Stimulated activated CD8-positive, alpha-beta memory T cell treated with anti-CD3 and anti-CD28 coated beads, Interleukin-15, amount 100 ng/mL, for 4 hours (primary cell): ENCODE results near the gene SLC25A40.
"Not testable (repeated sequence)": the region's sequence is repeated elsewhere in the genome, so short reads cannot be mapped to it uniquely, and the experiment has no call there.

Experiments
- DNase-seq, 2 donors: peaks; one replicate each; pipeline ENCODE4 v3.0.0-alpha.2; 2020; ENCODE audit warnings: low read depth in 2 of 2

The SLC25A40 gene

GRCh38 chr7:87876040-87876868, at the start of gene SLC25A40, which contains the start of gene DBF4:
Gene SLC25A40, minus strand, starts transcription at chr7:87876360. Its CDS starts 17,633 bp downstream, at chr7:87858727.
Gene DBF4, plus strand, starts transcription at chr7:87876493. Its CDS starts 240 bp downstream, at chr7:87876733.
- DNase-seq = peak; percentile 87 to 93

GRCh38 chr7:87922759-87923395, 46.7 kb upstream of the SLC25A40 start:
- DNase-seq = not testable (repeated sequence)

GRCh38 chr7:87920578-87920977, 44.4 kb upstream of the SLC25A40 start:
- DNase-seq = no peak

- DNase-seq = no peak
These were observed 43.7 kb upstream of the SLC25A40 start for GRCh38 chr7:87919875-87920274.

GRCh38 chr7:87918740-87919139, 42.6 kb upstream of the SLC25A40 start:
- no peak for DNase-seq

DNA sequence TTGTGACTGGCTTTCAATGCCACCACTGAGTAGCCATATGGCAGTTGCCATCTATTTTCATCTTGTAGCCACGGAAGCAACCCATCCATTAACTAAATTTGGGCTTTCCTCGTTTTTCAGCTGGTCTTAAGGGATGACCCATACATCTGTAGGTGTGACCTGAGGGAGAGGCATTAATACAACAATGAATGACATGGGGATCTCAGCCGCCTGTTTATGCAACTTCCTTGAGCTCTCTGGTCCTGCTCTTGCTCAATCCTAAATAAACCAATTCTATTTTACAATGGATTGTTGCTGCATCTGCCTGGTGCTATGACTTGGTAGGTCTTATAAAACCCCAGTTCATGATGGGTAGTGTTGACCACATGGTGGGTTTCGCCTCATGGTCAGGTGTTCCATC, 36.0 kb upstream of the SLC25A40 start:
- DNase-seq = no peak

DNA sequence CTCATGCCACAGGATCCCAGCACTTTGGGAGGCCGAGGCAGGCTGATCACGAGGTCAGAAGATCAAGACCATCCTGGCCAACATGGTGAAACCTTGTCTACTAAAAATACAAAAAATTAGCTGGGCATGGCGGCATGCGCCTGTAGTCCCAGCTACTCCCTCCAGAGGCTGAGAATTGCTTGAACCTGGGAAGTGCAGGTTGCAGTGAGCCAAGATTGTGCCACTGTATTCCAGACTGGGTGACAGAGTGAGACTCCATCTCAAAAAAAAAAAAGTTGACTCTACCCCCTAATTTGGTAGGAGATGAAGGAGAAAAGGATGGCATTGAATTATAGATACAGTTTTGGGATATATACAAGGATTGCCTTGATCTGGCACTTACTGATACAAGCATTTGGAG, 32.7 kb upstream of the SLC25A40 start:
- not testable (repeated sequence) for DNase-seq

- DNase-seq = not testable (repeated sequence)
These were observed 31.2 kb upstream of the SLC25A40 start for GRCh38 chr7:87907136-87907906.

GRCh38 chr7:87899255-87899654, 23.1 kb upstream of the SLC25A40 start:
- DNase-seq = no peak

DNA sequence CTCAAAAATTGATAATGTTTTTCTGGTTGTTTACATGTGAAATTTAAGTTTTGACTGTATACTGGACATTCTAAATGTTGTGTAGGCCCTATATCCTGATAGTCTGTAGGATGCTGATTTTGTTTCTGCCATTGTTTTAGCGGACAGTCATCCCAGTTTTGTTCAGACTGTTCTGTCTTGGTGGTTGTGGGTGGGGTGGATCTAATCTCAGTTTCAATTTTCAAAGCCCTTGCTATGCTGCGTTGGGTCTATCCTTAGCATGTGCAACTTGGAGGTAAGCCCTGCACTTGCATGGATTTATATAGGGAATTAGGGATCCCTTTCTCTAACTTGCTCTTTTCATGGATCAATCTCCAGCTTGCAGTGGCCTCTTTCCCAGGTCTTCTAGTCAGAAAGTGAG, 19.2 kb upstream of the SLC25A40 start:
- no peak for DNase-seq

- no peak for DNase-seq
These were observed 10.7 kb upstream of the SLC25A40 start for GRCh38 chr7:87886875-87887274.

DNA sequence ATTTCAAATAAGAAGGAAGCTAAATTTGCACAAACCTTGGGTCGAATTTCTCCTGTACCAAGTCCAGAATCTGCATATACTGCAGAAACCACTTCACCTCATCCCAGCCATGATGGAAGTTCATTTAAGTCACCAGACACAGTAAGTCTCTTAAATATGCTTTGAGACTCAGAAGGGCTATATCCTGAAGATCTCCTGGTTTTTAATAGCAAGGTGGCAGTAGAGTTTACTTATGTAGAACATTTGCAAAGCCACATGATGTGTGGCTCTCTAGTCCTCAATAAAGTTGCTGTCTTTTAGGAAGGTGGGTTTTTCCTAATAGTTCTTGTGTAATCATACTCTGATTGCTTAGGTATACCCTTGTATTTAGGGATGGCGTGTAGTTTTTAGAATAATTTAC, 8.9 kb upstream of the SLC25A40 start:
- no peak for DNase-seq

- no peak for DNase-seq
These were observed 6.2 kb upstream of the SLC25A40 start for GRCh38 chr7:87882151-87882937.

DNA sequence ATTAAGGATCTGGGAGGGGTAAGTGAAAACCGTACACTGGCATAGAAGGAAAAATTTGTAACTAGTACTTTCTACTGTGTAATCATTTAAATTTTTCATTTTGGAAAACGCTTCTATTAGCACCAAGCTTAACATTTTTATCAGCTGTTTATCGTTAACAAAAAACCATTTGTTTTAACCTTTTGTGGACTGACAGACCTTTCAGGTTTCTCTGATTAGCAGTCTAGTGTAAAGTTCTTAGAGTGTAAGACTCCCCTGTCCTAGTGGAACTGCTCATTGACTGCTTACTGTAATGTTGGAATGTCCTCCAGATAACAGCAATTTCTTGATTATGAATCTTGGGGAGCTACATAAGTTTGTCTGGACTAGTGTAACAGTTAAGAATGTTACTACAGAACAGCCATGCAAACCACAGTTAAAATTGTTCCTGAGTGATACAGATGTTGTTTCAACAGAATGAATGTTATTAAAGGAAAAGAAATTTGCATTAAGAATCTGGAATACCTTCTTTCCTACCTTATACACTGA, 2.1 kb upstream of the SLC25A40 start:
- no peak for DNase-seq

DNA sequence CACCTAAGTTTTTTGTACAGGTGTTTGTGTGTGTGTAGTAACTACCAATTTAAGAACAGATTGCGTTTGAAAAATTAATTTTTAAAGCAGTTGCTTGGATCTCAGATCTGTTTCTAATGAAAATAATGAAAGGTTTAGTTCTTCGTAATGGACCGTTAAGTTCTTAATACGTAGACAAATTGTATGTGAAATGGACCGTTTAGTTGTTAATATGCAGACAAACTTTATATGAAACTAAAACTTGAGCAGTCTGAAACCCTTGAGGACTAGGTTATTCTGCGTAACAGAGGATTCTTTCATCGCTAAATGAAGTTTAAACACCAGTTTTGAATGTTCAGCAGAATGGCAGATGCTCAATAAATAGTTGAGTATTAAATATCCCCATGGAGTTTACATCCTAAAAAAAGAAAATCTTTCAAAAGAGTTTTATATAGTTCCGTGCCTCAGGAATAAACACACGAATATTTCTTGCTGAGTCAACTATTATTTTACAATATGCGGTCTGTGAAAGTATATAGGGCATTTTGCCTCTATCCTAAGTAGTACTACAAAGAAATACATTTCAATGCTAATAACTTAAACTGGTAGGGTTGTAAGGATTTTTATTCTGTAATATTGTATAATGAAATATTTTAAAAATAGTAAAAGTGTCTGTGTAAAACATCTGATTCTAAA, 1.3 kb upstream of the SLC25A40 start:
- no peak for DNase-seq

- peak in 1 of 2 donors; percentile 13 for DNase-seq
These were observed 692 bp upstream of the SLC25A40 start for GRCh38 chr7:87876869-87877234.

DNA sequence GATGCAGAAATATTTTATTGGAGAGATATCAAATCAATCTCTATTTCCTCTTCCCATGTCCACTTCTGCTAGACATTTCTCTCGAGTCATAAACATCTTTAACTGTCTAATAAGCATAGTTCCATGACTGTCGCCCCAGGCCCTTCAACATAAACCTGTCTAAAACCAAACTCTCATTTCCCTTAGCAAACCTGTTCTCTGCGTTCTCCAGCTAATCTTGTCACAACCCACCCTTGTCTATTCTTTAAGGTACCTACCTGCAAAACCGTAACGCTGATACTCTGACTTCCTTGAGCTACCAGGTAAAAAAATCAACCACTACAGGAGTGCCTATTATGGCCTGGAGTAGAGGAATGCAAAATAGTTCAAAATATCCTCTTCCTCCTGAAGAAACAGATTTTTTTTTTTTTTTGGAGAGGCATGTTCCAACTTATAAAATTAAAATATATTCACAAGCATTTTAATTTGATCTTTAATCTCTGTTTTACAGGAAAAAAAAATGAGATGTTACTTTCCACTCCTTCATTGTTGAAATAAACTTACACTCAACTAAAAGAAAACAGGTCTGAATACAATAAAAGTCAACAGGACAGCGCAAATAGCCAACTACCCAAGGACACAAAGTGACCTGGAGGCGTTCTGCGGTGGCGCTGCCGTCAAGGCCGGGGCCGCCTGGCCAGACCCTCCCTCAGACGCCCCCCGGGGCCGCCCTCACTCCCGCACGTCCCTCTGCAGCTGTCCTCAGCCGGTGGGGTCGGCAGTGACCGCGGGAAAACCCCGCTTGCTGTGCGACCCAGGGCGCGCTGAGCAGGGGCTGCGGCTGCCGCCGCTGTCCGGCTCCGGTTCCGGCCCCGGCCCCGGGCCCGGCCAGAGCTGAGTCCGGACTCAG, 765 bp downstream of the SLC25A40 start:
- no peak for DNase-seq

GRCh38 chr7:87874066-87874465, 2.1 kb downstream of the SLC25A40 start:
- DNase-seq = no peak

DNA sequence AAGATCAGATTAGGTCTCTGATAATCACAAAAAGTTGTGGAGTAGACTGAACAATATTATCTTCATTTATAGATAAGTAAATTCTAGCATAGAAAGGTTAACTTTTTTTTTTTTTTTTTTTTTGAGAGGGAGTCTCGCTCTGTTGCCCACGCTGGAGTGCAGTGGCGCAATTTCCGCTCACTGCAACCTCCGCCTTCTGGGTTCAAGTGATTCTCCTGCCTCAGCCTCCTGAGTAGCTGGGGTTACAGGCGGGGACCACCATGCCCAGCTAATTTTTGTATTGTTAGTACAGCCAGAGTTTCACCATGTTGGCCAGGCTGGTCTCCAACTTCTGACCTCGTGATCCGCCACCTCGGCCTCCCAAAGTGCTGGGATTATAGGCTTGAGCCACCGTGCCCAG, 2.8 kb downstream of the SLC25A40 start:
- not testable (repeated sequence) for DNase-seq

GRCh38 chr7:87872346-87872745, 3.8 kb downstream of the SLC25A40 start:
- no peak for DNase-seq
